ENCODE results near the gene MIS12.

- TF ChIP-seq, protein P1, sequence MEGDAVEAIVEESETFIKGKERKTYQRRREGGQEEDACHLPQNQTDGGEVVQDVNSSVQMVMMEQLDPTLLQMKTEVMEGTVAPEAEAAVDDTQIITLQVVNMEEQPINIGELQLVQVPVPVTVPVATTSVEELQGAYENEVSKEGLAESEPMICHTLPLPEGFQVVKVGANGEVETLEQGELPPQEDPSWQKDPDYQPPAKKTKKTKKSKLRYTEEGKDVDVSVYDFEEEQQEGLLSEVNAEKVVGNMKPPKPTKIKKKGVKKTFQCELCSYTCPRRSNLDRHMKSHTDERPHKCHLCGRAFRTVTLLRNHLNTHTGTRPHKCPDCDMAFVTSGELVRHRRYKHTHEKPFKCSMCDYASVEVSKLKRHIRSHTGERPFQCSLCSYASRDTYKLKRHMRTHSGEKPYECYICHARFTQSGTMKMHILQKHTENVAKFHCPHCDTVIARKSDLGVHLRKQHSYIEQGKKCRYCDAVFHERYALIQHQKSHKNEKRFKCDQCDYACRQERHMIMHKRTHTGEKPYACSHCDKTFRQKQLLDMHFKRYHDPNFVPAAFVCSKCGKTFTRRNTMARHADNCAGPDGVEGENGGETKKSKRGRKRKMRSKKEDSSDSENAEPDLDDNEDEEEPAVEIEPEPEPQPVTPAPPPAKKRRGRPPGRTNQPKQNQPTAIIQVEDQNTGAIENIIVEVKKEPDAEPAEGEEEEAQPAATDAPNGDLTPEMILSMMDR (IDR thresholded peaks at IDR 0.05): no peak
- no peak for TF ChIP-seq POLR2A (IDR thresholded peaks at IDR 0.05)
Measured at GRCh38 chr17:5444209-5444608, 42.2 kb upstream of the MIS12 start.
